Adrenal gland (tissue), 12 donors: ENCODE measurements around the gene ZNF583. TPM values are rescaled to one million over a fixed set of nuclear protein-coding genes. Genes with fewer than 3 reads are reported as not detected.

Experiments
- DNase-seq, 7 donors: peaks; one replicate each; pipeline ENCODE4 v3.0.0-alpha.2; 2019 to 2020
- H3K27ac ChIP-seq, 5 donors: fragments of 200-600 bp; sonication (generic) in 4 of 5; 1 replicate in 3 of 5; 2 replicates in 2 of 5; pipeline versions ENCODE4 v1.5.1 to v1.8.0; 2016 to 2020; ENCODE audit warnings: mild to moderate bottlenecking in 1 of 5
- H3K27me3 ChIP-seq: fragments of 200-600 bp; 2 replicates; pipeline ENCODE4 v1.8.0; 2021
- H3K36me3 ChIP-seq, 2 donors: fragments of 200-600 bp; replicated peaks in 1 of 2; 1 replicate in 1 of 2; 2 replicates in 1 of 2; pipeline versions ENCODE4 v1.5.1 to v1.8.0; 2018 to 2022
- H3K4me1 ChIP-seq, 2 donors: fragments of 200-600 bp; replicated peaks in 1 of 2; 1 replicate in 1 of 2; 2 replicates in 1 of 2; pipeline versions ENCODE4 v1.5.1 to v1.8.0; 2018 to 2021
- H3K4me3 ChIP-seq, 4 donors: fragments of 200-600 bp; sonication (generic) in 3 of 4; one replicate each; pipeline ENCODE4 v1.5.1; 2016 to 2018
- H3K9me3 ChIP-seq, 3 donors: fragments of 200-600 bp; sonication (generic) in 1 of 3; replicated peaks in 1 of 3; 1 replicate in 2 of 3; 2 replicates in 1 of 3; pipeline versions ENCODE4 v1.5.1 to v1.8.0; 2016 to 2021
- CTCF ChIP-seq, 6 experiments: fragments of 450-650 bp in 4 of 6; fragments of 200-600 bp in 2 of 6; sonication (generic) in 1 of 6; IDR thresholded peaks; 1 replicate in 5 of 6; 2 replicates in 1 of 6; pipeline versions ENCODE4 v1.5.1 to v1.8.0; 2016 to 2021; ENCODE audit warnings: antibody characterized with exemption in 6 of 6, mild to moderate bottlenecking in 2 of 6, moderate library complexity in 1 of 6
- POLR2A ChIP-seq, 2 donors: fragments of 450-650 bp; IDR thresholded peaks; one replicate each; pipeline ENCODE4 v1.6.1; 2017; ENCODE audit warnings: antibody characterized with exemption in 2 of 2, mild to moderate bottlenecking in 2 of 2, moderate library complexity in 1 of 2
- WGBS, 4 donors: extraction: QIAGEN DNeasy Blood & Tissue Kit in 2 of 4; methylation state at CpG; one replicate each; pipeline versions ENCODE4 v1.1.5 to v1.1.7; 2013 to 2017; 5-methylcytosine and 5-hydroxymethylcytosine counted together
- intact Hi-C, 2 donors: fragments of 100-400 bp; cut with DNase I; formaldehyde crosslinking; loops; one replicate each; pipeline versions ENCODE4 v1.14.1 to v1.15.0; 2022 to 2023
- polyA plus RNA-seq, 3 donors: library from polyadenylated mRNA; stranded (reverse); fragments of 200-250 nt in 2 of 3; fragments of 350-450 nt in 1 of 3; fragmentation: Illumina TruSeq in 1 of 3; extraction: RNeasy Lipid Tissue Mini Kit (QIAGEN cat#74804) in 1 of 3; gene quantifications; one replicate each; pipeline ENCODE4 v1.2.3, GENCODE V29; 2013 to 2014
- total RNA-seq, 9 donors: library from RNA; depleted of rRNA in 4 of 9; stranded (reverse); fragments of >200 nt in 4 of 9; fragments of 120-200 nt in 1 of 9; fragmentation: NEBNext Ultra II Directional in 1 of 9; extraction: Animal tissue kit (Norgen Biotek cat#: 25700) in 1 of 9; gene quantifications; one replicate each; pipeline versions ENCODE4 v1.1.0 to v1.2.4, GENCODE V29; 2013 to 2023
- donor health status: healthy with polysubstance abuse.
- donor health status: Bipolar disorder and iron deficiency.
- donor health status: DM: yes; HTN: yes; CAD: no.
- donor health status: DM: no; HTN: no; CAD: no.
- donor health status: DM: no; HTN: no; CAD: no.
- donor health status: DM: yes; HTN: yes; CAD: no.

ZNF583 gene
- total and polyA plus RNA-seq, 12 donors = 1.5 to 11.0 (median 6.2) TPM

GRCh38 chr19:56474308-56474707 is 70.2 kb downstream of the ZNF583 start:
- 56 to 77% (median 73%) methylated on average over 2 to 3 of the region's 3 CpGs for WGBS, 4 donors
- Histone ChIP-seq H3K4me1 (peaks cover 6 to 14% of the 10 kb centered on the region in 2 donors), H3K9me3 (peaks cover 0 to 11% (median 0%) of the 10 kb centered on the region in 3 donors), H3K27me3 (no peaks in the 10 kb centered on the region), H3K36me3 (no peaks in the 10 kb centered on the region), H3K4me3 (no peak overlapping the region), H3K27ac (no peak overlapping the region)
- peak in 1 of 7 donors; percentile 57 for DNase-seq
- TF ChIP-seq POLR2A (IDR thresholded peaks at IDR 0.05) (no peak), CTCF (IDR thresholded peaks at IDR 0.05) (no peak)
- intact Hi-C loops = no loop called here

- Histone ChIP-seq H3K36me3 (no peaks in the 10 kb centered on the region), H3K9me3 (peaks cover 0 to 11% (median 0%) of the 10 kb centered on the region in 3 donors), H3K27me3 (no peaks in the 10 kb centered on the region), H3K4me1 (peaks cover 6 to 16% of the 10 kb centered on the region in 2 donors), H3K4me3 (peak overlapping the region in 1 of 4 donors; percentile 66), H3K27ac (peak overlapping the region in 1 of 5 donors; percentile 91)
- peak in 1 of 7 donors; percentile 55 for DNase-seq
- intact Hi-C loops = no loop called here
- 87 to 91% (median 88%) methylated on average over 10 of the region's 10 CpGs for WGBS, 4 donors
- TF ChIP-seq CTCF (IDR thresholded peaks at IDR 0.05) (no peak), POLR2A (IDR thresholded peaks at IDR 0.05) (no peak)
Observed at GRCh38 chr19:56476093-56476492, 72.0 kb downstream of the ZNF583 start.

Other genes starting within 250 kb of the ZNF583 start
- gene GALP, start 228.3 kb upstream of the ZNF583 start, total RNA-seq = not detected
- gene GALP, start 228.3 kb upstream of the ZNF583 start, polyA plus RNA-seq = not detected
- under 1 TPM in 2 of 9 donors, not detected in 7; 0.11 to 0.19 TPM for gene ZSCAN5B, start 206.5 kb upstream of the ZNF583 start, total RNA-seq
- under 1 TPM in 2 of 3 donors, not detected in 1; 0.09 to 0.13 TPM for gene ZSCAN5B, start 206.5 kb upstream of the ZNF583 start, polyA plus RNA-seq
- gene ZSCAN5C, start 202.1 kb upstream of the ZNF583 start, total RNA-seq = not detected
- not detected for gene ZSCAN5C, start 202.1 kb upstream of the ZNF583 start, polyA plus RNA-seq
- gene EDDM13, start 131.6 kb upstream of the ZNF583 start, total RNA-seq = under 1 TPM in 4 of 9 donors, not detected in 5; 0.33 to 0.69 (median 0.50) TPM
- gene EDDM13, start 131.6 kb upstream of the ZNF583 start, polyA plus RNA-seq = 1 to 10 TPM in 1 of 3 donors, under 1 TPM in 1, not detected in 1; 0.64 to 1.0 TPM
- gene ZSCAN5A, start 89.5 kb upstream of the ZNF583 start, total RNA-seq = 10 to 100 TPM in 3 of 9 donors, 1 to 10 TPM in 6; 4.8 to 20.1 (median 8.1) TPM
- 10 to 100 TPM in 1 of 3 donors, 1 to 10 TPM in 2; 4.5 to 10.9 (median 8.2) TPM for gene ZSCAN5A, start 89.5 kb upstream of the ZNF583 start, polyA plus RNA-seq
- gene ZNF582, start 10.8 kb upstream of the ZNF583 start, total RNA-seq = 1 to 10 TPM; 3.6 to 9.7 (median 6.0) TPM
- 1 to 10 TPM; 7.6 to 8.8 (median 8.7) TPM for gene ZNF582, start 10.8 kb upstream of the ZNF583 start, polyA plus RNA-seq
- gene ZNF667, start 73.0 kb downstream of the ZNF583 start, total RNA-seq = 10 to 100 TPM in 2 of 9 donors, 1 to 10 TPM in 7; 1.6 to 12.6 (median 6.5) TPM
- gene ZNF667, start 73.0 kb downstream of the ZNF583 start, polyA plus RNA-seq = 10 to 100 TPM in 2 of 3 donors, 1 to 10 TPM in 1; 8.8 to 18.0 (median 10.7) TPM
- gene ZNF471, start 103.5 kb downstream of the ZNF583 start, total RNA-seq = 10 to 100 TPM in 3 of 9 donors, 1 to 10 TPM in 6; 2.9 to 16.0 (median 6.9) TPM
- gene ZNF471, start 103.5 kb downstream of the ZNF583 start, polyA plus RNA-seq = 1 to 10 TPM; 4.3 to 9.7 (median 6.4) TPM
- 1 to 10 TPM; 4.0 to 9.5 (median 7.0) TPM for gene ZFP28, start 134.6 kb downstream of the ZNF583 start, total RNA-seq
- 1 to 10 TPM; 7.0 to 9.3 (median 8.1) TPM for gene ZFP28, start 134.6 kb downstream of the ZNF583 start, polyA plus RNA-seq
- gene ZNF470, start 163.1 kb downstream of the ZNF583 start, total RNA-seq = 1 to 10 TPM; 1.4 to 7.5 (median 5.6) TPM
- 10 to 100 TPM in 1 of 3 donors, 1 to 10 TPM in 2; 5.5 to 16.2 (median 7.4) TPM for gene ZNF470, start 163.1 kb downstream of the ZNF583 start, polyA plus RNA-seq
- gene ZNF71, start 191.0 kb downstream of the ZNF583 start, total RNA-seq = 1 to 10 TPM; 5.1 to 8.4 (median 5.8) TPM
- 1 to 10 TPM; 2.3 to 2.6 (median 2.4) TPM for gene ZNF71, start 191.0 kb downstream of the ZNF583 start, polyA plus RNA-seq
- under 1 TPM in 4 of 9 donors, not detected in 5; 0.22 to 0.67 (median 0.37) TPM for gene SMIM17, start 238.8 kb downstream of the ZNF583 start, total RNA-seq
- under 1 TPM in 2 of 3 donors, not detected in 1; 0.07 to 0.35 TPM for gene SMIM17, start 238.8 kb downstream of the ZNF583 start, polyA plus RNA-seq